ENCODE data around the gene SHMT2.

DNA sequence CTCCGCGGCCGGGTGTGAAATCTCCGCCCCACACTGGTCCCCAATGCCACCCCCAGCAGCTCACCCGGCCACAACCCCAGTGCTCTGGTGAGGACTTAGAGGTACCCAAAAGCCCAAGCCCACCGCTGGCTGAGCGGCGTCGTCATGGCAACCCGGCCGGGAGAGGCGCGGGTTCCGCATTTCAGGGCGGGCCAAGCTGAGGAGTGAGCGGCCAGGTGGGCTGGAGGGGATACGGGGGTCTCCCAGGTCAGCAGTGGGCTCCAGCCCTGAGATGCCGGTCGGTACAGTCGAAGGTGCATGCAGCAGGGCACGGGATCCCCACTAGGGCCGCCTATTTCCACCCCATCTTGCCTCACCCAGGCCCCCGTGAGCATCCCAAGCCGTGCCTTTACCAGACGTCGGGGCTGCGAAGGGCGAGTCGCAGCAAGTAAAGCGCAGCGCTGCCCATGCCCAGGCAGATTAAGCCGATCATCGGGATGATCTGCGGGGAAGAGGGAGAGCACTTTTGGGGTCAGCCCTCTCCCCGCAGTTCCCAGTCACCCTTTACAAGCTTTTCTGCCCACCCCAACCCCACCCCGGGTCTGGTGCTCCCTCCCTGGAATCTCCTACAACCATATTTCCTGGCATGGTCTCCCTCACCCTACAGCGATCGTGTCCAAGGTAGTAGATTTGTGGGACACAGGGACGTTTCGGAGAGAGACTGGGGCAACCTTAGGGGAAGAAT is 6.9 kb downstream of the SHMT2 start:
- TF ChIP-seq, protein P1, sequence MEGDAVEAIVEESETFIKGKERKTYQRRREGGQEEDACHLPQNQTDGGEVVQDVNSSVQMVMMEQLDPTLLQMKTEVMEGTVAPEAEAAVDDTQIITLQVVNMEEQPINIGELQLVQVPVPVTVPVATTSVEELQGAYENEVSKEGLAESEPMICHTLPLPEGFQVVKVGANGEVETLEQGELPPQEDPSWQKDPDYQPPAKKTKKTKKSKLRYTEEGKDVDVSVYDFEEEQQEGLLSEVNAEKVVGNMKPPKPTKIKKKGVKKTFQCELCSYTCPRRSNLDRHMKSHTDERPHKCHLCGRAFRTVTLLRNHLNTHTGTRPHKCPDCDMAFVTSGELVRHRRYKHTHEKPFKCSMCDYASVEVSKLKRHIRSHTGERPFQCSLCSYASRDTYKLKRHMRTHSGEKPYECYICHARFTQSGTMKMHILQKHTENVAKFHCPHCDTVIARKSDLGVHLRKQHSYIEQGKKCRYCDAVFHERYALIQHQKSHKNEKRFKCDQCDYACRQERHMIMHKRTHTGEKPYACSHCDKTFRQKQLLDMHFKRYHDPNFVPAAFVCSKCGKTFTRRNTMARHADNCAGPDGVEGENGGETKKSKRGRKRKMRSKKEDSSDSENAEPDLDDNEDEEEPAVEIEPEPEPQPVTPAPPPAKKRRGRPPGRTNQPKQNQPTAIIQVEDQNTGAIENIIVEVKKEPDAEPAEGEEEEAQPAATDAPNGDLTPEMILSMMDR (conservative IDR thresholded peaks at IDR 0.05) = no peak
- no peak for TF ChIP-seq EZH2 (IDR thresholded peaks at IDR 0.05; ENCODE audit: low read depth)

Data from PC-9 (cell line).